Stimulated activated naive CD8-positive, alpha-beta T cell treated with anti-CD3 and anti-CD28 coated beads, Interleukin-15, Interleukin-2, amounts not matched to agents 100 ng/mL and 50 ng/mL, for 24 hours (primary cell): ENCODE data around the gene SMC4.

Experiments
- H3K27ac Mint-ChIP-seq: one replicate; pipeline ENCODE4 v1.8.0; 2021; ENCODE audit warnings: mild to moderate bottlenecking, mixed read lengths
- H3K27me3 Mint-ChIP-seq: one replicate; pipeline ENCODE4 v1.8.0; 2021; ENCODE audit warnings: mixed read lengths
- H3K36me3 Mint-ChIP-seq: one replicate; pipeline ENCODE4 v1.8.0; 2021; ENCODE audit warnings: low read depth, mixed read lengths
- H3K4me1 Mint-ChIP-seq: one replicate; pipeline ENCODE4 v1.8.0; 2021; ENCODE audit warnings: low read depth, mixed read lengths
- H3K4me3 Mint-ChIP-seq: one replicate; pipeline ENCODE4 v1.8.0; 2021; ENCODE audit warnings: mild to moderate bottlenecking, mixed read lengths
- H3K9me3 Mint-ChIP-seq: one replicate; pipeline ENCODE4 v1.8.0; 2021; ENCODE audit warnings: mixed read lengths

SMC4 gene

DNA sequence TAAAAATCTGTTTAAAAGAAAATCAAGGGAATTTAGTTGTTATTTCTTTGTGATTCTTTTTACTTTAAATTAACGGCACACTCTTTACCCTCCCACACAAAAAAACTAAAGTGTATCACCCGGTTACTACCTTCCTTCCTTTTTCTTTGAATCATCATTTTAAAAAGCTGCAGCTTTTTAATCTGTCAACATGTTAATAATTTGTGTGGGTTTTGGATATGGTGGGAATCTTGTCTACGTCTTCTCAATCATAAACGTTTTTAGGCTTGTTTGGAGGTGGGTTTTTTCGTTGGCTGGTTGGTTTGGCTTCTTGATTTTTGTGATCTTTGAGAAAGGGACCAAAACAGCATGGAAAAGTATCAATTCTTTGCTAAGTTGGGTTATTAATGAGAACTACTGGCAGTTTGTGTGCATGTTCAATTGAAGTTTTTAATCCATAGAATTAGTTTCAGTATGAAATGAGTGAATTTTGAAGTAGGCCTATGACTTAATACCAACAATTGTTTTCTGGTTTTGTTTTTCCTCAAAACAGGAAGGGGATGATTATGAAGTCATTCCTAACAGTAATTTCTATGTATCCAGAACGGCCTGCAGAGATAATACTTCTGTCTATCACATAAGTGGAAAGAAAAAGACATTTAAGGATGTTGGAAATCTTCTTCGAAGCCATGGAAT is 4.5 kb downstream of the SMC4 start:
- Mint-ChIP-seq H3K4me3 (peak overlapping the region; percentile 46), H3K27ac (peak overlapping the region; percentile 2), H3K27me3 (peaks cover 9% of the 10 kb centered on the region), H3K9me3 (no peaks in the 10 kb centered on the region), H3K4me1 (peaks cover 43% of the 10 kb centered on the region), H3K36me3 (peaks cover 81% of the 10 kb centered on the region)

DNA sequence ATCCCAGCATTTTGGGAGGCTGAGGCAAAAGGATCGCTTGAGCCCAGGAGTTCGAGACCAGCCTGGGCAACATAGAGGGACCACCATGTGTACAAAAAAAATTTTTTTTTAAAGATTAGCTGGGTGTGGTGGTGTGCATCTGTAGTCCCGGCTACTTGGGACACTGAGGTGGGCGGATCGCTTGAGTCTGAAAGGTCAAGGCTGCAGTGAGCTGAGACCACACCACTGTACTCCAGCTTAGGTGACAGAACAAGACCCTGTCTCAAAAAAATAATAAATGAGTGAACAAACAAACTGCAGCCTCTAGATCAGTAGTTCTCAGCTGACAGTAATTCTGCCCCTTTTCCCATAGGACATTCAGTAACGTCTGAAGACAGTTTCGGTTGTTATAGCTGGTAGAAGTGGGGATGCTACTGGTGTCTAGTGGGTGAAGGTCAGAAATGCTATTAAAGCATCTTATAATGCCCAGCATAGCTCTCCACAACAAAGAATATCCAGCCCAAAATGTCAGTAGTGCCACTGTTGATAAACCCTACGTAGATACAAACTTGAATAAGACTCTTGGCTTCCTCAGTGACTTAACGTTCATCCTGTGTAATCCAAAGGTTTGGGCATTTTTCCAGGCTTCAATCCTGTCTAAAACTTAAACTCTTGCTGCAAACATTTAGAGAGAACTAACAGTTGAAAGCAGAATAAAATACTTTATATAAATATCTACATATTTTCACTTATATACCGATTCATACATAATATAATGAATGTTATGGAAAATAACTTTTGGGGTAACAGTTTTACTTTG is 10.6 kb downstream of the SMC4 start:
- Mint-ChIP-seq H3K4me3 (no peak overlapping the region), H3K36me3 (peaks cover 73% of the 10 kb centered on the region), H3K9me3 (no peaks in the 10 kb centered on the region), H3K4me1 (peaks cover 3% of the 10 kb centered on the region), H3K27ac (no peak overlapping the region), H3K27me3 (no peaks in the 10 kb centered on the region)

DNA sequence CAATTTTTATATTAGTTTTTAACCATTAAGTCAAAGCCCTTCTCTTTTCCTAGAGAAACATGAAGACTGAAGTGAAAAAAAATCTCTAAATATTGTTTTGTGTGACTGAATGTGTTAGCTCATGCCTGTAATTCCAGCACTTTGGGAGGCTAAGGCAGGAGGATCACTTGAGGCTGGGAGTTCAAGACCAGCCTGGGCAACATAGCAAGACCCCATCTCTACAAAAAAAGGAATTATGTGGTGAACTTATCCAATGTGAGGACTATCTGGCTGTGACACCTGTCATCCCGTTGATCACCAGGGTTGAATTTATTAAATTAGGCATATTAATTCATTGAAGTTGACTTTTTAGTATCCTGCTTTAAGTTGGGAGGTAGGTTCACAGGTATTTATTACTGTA is 13.0 kb downstream of the SMC4 start:
- H3K4me1 Mint-ChIP-seq = peaks cover 8% of the 10 kb centered on the region
- H3K27me3 Mint-ChIP-seq = no peaks in the 10 kb centered on the region
- H3K36me3 Mint-ChIP-seq = peaks cover 81% of the 10 kb centered on the region
- no peak overlapping the region for H3K4me3 Mint-ChIP-seq
- H3K27ac Mint-ChIP-seq = no peak overlapping the region
- H3K9me3 Mint-ChIP-seq = no peaks in the 10 kb centered on the region

DNA sequence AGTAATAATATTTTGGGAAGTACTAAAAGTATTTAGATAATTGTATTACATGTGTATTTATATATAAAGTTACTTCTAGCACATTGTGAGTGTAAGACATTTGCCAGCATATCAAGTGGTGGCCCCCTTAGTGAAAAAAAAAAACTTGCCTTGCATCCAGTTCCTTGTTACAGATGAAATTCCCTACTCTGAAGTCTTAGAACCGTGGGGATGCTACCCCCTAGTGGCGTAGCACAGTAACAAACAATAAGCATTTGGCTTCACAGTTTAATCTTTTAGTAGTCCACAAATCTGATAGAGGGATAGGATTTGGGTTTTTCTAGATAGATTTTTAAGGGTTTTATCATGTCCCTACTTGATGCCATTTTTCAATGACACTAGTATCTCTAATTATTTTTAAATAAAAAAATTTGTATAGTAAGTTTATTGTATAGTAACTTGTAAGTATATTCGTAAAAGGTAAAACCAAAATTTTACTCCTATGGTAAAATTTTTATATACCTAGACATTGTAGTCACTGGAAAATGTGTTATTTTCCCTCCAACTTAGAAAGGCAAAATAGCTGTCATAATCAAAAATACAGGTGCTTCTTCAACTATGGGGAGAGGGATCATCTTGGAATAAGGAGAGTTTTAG is 14.3 kb downstream of the SMC4 start:
- Mint-ChIP-seq H3K4me3 (no peak overlapping the region), H3K9me3 (no peaks in the 10 kb centered on the region), H3K27ac (no peak overlapping the region), H3K36me3 (peaks cover 79% of the 10 kb centered on the region), H3K27me3 (no peaks in the 10 kb centered on the region), H3K4me1 (peaks cover 5% of the 10 kb centered on the region)

DNA sequence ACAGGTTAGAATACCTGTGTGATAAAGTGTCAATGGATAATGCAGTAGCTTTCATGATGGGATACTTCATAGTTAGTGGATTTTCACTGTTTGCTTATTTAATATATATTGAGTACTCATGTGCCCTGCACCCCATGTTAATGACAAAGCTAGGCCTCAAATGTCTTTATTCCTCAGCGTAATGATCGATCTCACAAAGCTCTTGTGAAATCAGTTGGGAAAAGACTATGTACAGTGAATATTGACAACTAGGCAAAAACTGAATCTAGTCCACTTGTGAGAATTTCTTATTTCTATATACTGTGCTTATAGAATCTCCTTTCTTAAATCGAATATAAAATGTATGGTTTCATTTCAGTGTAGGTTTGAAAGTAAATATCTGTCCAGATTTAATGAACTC is 17.9 kb downstream of the SMC4 start:
- H3K4me1 Mint-ChIP-seq = peaks cover 5% of the 10 kb centered on the region
- no peaks in the 10 kb centered on the region for H3K27me3 Mint-ChIP-seq
- H3K27ac Mint-ChIP-seq = no peak overlapping the region
- no peaks in the 10 kb centered on the region for H3K9me3 Mint-ChIP-seq
- H3K4me3 Mint-ChIP-seq = no peak overlapping the region
- H3K36me3 Mint-ChIP-seq = peaks cover 85% of the 10 kb centered on the region

DNA sequence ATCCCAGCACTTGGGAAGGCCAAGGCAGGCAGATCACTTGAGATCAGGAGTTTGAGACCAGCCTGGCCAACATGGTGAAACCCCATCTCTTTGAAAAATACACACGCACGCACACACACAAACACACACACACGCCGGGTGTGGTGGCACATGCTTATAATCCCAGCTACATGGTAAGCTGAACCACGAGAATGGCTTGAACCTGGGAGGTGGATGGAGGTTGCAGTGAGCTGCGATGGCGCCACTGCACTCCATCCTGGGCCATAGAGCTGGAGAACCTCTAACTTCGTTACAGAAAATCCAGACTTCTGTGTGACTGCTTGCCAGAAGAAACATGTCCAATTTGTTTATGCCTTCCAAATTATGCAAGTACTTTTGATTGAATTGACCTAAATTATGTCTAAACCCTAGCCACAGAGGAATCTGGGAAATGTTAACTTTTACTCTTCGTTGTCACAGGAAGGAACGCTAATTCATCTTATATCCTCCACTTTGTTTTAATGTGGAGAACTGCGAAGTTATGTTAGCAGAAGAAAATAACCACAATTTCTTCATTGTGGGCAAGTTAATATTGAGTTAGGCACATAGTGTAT is 28.5 kb downstream of the SMC4 start:
- Mint-ChIP-seq H3K27me3 (no peaks in the 10 kb centered on the region), H3K4me3 (no peak overlapping the region), H3K27ac (no peak overlapping the region), H3K9me3 (no peaks in the 10 kb centered on the region), H3K4me1 (no peaks in the 10 kb centered on the region), H3K36me3 (peaks cover 87% of the 10 kb centered on the region)

DNA sequence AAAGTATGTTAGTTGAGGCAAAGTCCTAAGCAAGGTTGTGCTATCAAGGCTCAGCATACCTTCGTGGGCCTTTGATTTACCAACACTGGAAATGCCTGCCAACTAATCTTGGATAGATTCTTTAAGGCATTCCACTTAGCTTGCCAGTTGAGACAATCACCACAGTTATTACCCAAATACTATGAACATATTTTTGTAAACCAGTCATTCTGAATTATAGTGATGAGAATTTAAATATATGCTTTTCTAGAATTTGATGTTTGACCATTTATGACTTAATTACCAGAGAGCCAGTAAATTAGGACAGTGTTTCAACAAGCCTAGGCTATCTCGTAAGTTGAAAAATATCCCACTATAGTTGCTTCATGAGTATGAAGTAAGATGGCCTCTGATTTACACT is 34.6 kb downstream of the SMC4 start:
- Mint-ChIP-seq H3K4me3 (no peak overlapping the region), H3K9me3 (no peaks in the 10 kb centered on the region), H3K27ac (no peak overlapping the region), H3K27me3 (no peaks in the 10 kb centered on the region), H3K36me3 (peaks cover 83% of the 10 kb centered on the region), H3K4me1 (peaks cover 32% of the 10 kb centered on the region)

DNA sequence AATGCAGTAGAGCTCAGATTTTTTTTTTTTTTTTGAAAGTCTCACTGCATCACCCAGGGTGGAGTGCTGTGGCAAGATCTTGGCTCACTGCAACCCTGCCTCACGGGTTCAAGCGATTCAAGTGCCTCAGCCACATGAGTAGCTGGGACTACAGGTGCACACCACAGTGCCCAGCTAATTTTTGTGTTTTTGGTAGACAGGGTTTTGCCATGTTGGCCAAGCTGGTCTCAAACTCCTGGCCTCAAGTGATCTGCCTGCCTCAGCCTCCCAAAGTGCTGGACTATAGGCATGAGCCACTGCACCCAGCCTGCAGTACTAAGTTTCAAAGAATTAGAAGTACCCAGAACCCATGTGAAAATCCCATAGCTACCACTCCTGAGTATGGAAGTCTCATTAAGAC is 35.6 kb downstream of the SMC4 start:
- Mint-ChIP-seq H3K4me3 (no peak overlapping the region), H3K27me3 (no peaks in the 10 kb centered on the region), H3K4me1 (peaks cover 37% of the 10 kb centered on the region), H3K9me3 (peaks cover 5% of the 10 kb centered on the region), H3K36me3 (peaks cover 87% of the 10 kb centered on the region), H3K27ac (no peak overlapping the region)

DNA sequence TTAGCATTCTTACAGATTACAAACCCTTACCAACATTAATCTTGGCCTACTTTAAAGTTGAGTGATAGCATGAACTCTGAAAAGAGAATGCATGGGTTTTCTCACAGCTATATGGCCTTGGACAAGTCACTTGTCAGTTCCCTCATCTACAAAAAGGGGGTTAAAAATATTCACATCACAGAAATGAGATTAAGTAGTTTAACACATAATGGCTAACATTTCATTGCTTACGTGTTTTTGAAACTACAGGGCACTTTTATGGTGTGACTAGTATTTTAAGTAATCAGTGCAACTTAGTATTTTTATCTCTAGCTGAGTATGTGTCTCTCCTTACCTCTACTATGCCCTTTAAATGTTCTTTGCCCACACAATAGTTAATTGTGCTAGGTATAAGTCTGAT is 36.3 kb downstream of the SMC4 start:
- Mint-ChIP-seq H3K27ac (peak overlapping the region; percentile 45), H3K4me1 (peaks cover 37% of the 10 kb centered on the region), H3K36me3 (peaks cover 85% of the 10 kb centered on the region), H3K9me3 (peaks cover 5% of the 10 kb centered on the region), H3K27me3 (no peaks in the 10 kb centered on the region), H3K4me3 (no peak overlapping the region)

DNA sequence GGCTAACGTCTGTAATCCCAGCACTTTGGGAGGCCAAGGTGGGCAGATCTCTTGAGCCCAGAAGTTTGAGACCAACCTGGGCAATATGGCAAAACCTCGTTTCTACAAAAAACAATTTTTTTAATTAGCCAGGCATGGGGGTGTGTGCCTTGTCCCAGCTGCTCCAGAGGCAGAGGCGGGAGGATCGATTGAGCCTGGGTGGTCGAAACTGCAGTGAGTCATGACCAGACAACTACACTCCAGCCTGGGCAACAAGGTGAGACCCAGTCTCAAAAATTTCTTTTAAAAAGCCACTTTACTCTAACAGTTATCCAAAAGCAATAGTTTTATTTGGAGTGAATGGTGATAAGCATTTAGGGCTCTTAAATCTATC is 37.6 kb downstream of the SMC4 start:
- peaks cover 42% of the 10 kb centered on the region for H3K4me1 Mint-ChIP-seq
- H3K36me3 Mint-ChIP-seq = peaks cover 80% of the 10 kb centered on the region

DNA sequence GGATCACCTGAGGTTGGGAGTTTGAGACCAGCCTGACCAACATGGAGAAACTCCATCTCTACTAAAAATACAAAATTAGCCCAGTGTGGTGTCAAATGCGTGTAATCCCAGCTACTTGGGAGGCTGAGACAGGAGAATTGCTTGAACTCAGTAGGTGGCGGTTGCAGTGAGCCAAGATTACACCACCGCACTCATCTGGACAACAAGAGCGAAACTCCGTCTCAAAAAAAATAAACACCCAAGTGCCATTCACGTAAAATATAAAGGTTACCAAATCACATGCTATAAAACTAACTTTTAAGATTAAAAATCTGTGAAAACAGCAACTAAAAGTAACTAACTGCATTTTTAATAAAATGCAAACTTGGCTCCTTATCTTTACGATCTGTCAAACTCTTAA is 41.2 kb downstream of the SMC4 start:
- no peaks in the 10 kb centered on the region for H3K27me3 Mint-ChIP-seq
- H3K36me3 Mint-ChIP-seq = peaks cover 73% of the 10 kb centered on the region
- H3K4me1 Mint-ChIP-seq = peaks cover 50% of the 10 kb centered on the region
- H3K9me3 Mint-ChIP-seq = peaks cover 5% of the 10 kb centered on the region
- no peak overlapping the region for H3K27ac Mint-ChIP-seq
- H3K4me3 Mint-ChIP-seq = no peak overlapping the region

More for the DNA sequence above, 37.6 kb downstream of the SMC4 start:
- H3K27me3 Mint-ChIP-seq = no peaks in the 10 kb centered on the region
- peaks cover 5% of the 10 kb centered on the region for H3K9me3 Mint-ChIP-seq
- H3K27ac Mint-ChIP-seq = no peak overlapping the region
- no peak overlapping the region for H3K4me3 Mint-ChIP-seq

DNA sequence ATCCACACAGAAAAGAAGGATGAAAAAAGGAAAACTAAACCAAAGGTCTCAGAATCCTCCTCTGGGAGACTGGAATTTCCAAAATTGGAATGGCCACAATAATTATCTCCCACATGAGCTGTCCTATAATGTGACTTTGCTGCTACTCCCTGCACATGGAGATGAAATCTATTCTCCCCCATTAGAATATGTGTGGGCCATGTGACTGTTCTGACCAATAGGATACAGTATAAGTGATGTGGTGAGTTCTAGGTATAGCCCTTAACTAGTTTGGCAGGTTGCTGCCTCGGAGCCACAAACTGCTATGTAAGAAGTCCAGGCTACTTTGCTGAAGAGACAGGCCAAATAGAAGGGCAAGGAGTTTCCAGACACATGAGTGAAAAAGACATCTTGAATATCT is 45.0 kb downstream of the SMC4 start:
- Mint-ChIP-seq H3K9me3 (peaks cover 5% of the 10 kb centered on the region), H3K36me3 (peaks cover 69% of the 10 kb centered on the region), H3K27me3 (no peaks in the 10 kb centered on the region), H3K4me1 (peaks cover 46% of the 10 kb centered on the region), H3K27ac (no peak overlapping the region), H3K4me3 (no peak overlapping the region)

DNA sequence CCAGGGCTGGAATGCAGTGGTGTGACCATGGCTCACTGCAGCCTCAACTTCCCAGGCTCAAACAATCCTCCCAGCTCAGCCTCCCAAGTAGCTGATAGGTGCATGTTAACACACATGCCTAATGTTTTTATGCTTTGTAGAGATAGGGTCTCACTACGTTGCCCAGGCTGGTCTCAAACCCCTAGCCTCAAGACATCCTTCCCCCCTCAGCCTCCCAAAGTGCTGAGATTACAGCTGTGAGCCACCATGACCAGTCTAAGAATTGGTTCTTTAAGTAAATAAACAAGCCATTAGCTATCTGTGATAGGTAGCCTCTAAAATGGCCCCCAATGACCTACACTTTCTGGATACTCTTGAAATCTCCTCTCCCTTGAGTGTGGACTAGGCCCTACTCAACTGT is 46.4 kb downstream of the SMC4 start:
- peaks cover 59% of the 10 kb centered on the region for H3K36me3 Mint-ChIP-seq
- H3K9me3 Mint-ChIP-seq = no peaks in the 10 kb centered on the region
- peaks cover 51% of the 10 kb centered on the region for H3K4me1 Mint-ChIP-seq
- no peak overlapping the region for H3K27ac Mint-ChIP-seq
- no peak overlapping the region for H3K4me3 Mint-ChIP-seq
- no peaks in the 10 kb centered on the region for H3K27me3 Mint-ChIP-seq

DNA sequence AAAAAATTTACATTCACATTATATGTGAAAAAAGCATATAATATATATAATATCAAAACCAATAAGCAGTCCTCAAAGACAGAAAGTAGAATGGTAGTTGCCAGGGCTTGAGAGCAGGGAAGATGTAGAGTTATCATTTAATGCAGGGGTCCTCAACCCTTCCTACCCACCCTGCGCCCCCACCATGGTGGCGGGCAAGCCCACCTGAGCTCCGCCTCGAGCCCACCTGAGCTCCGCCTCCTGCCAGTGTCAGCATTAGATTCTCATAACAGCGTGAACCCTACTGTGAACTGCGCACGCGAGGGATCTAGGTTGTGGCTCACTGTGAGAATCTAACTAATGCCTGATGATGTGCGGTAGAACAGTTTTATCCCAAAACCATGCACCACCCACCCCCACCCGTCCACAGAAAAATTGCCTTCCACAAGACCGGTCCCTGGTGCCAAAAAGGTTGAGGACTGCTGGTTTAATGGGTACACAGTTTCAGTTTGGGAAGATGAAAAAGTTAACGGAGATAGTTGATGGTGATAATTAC is 47.1 kb downstream of the SMC4 start:
- H3K4me1 Mint-ChIP-seq = peaks cover 51% of the 10 kb centered on the region
- H3K9me3 Mint-ChIP-seq = no peaks in the 10 kb centered on the region
- peaks cover 59% of the 10 kb centered on the region for H3K36me3 Mint-ChIP-seq
- H3K4me3 Mint-ChIP-seq = peak overlapping the region; percentile 59
- H3K27me3 Mint-ChIP-seq = no peaks in the 10 kb centered on the region
- no peak overlapping the region for H3K27ac Mint-ChIP-seq

DNA sequence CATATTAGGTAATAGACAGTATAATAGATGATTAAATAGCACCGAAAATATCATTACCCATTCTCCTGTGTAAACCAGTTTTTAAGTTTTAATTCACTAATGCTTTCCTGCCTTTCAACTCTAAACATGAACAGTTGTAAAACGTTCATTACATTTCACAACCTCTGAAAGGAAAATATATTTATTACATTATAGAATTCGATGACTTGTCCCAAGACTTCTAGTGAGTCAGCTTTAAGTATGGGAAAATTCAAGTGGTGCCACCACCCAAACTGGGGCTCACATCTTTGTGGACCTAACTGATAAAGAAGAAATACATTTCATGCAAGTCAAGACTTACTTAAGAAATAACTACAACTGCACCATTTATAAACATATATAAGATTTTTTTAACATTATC is 48.1 kb downstream of the SMC4 start:
- Mint-ChIP-seq H3K4me3 (no peak overlapping the region), H3K4me1 (peaks cover 47% of the 10 kb centered on the region), H3K27me3 (no peaks in the 10 kb centered on the region), H3K9me3 (no peaks in the 10 kb centered on the region), H3K36me3 (peaks cover 52% of the 10 kb centered on the region), H3K27ac (no peak overlapping the region)
